ENCODE measurements around the gene TMEM132C. TPM values are rescaled to one million over a fixed set of nuclear protein-coding genes. Genes with fewer than 3 reads are reported as not detected.
"Not testable (repeated sequence)": the region's sequence is repeated elsewhere in the genome, so short reads cannot be mapped to it uniquely, and the experiment has no call there.

The TMEM132C gene
- total RNA-seq: 4.8 TPM

DNA sequence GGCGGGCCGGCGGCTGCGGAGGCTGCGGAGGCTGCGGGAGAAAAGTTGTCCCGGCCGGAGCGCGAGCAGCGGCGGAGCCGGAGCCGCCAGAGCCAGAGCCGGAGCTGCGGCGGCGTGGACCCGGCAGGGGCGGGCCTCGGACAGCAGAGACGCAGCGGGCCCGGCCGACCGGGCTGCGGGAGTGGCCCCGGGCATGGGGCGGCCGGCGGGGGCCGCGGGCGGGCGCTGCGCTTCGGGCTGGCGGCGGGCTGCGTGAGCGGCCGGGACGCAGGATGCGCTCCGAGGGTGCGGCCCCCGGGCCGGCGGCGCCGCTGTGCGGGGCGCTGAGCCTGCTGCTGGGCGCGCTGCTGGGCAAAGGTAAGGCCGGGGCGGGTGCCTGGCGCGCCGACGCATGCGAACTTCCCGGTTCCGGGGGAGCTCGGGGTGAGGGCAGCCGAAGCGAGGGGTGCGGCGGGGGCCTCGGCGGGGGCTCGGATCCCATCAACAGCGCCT is at the start of gene TMEM132C:
Gene TMEM132C (plus strand): TSS at position 40 of the 492 bp plus-strand sequence. CDS start 233 bp downstream, at position 273.
- no peak for DNase-seq

DNA sequence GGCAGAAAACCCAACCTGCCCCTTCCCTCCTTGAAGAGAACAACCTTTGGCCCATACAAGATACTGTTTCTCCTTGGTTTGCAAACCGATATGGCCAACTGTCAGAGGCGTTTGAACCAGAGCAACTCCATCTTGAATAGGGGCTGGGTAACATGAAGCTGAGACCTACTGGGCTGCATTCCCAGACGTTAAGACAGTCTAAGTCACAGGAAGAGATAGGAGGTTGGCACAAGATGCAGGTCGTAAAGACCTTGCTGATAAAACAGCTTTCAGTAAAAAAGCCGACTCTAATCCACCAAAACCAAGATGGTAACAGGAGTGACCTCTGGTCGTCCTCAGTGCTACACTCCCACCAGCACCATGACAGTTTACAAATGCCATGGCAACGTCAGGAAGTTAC is 42.7 kb upstream of the TMEM132C start:
- no peak for DNase-seq

DNA sequence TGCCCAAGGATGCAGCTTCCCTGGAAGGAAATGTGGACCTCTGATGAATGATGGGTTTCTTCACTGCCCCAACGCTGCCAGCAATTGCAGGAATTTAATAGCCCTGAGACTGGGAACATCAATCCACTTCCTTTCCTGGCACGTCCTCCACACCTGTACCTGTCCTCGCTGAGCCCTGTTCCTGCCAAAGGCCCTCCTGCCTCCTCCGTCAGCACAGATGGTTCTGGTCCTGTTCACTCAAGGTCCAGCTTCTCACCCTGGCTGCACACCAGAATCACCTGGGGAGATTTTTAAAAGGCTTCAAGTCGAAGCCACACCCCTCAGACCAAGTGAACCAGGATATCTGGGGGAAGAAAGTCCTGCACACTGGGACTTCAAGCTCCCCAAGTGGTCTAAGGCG is 38.4 kb upstream of the TMEM132C start:
- DNase-seq: no peak

DNA sequence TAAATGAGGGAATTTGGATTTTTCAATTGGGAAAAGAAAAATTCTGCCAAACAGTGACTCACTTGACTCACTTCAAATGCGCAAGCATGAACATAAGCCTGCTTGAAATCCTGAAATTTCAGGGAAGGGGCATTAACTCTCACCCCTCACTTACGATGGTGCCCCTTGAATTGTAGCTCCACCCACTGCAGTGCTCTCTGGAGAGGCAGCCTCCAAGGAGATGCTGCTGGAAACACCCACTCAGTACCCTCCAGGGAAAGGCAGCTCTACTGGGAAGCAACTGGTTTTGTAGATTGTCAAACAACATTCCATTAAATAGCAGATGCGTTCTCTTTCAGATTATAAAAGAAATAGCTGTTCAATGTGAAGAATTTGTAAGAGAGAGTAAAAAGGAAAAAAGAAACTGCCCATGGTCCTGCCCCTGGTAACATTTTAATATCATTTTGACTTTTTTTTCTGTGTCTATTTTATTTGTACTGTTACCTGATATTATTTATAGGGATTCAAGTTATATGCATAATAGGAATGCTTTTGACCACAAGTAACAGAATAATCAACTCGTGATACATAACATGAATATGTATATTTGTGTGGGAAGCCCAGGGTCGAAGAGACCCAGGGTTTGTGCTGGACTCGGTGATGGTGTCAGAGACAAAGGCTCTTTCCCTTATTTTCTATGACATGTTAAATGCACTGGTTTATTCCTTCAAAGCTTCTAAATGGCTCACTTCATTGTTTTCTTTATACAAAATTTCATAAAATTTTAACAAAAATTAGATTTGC is 31.1 kb upstream of the TMEM132C start:
- DNase-seq: no peak

DNA sequence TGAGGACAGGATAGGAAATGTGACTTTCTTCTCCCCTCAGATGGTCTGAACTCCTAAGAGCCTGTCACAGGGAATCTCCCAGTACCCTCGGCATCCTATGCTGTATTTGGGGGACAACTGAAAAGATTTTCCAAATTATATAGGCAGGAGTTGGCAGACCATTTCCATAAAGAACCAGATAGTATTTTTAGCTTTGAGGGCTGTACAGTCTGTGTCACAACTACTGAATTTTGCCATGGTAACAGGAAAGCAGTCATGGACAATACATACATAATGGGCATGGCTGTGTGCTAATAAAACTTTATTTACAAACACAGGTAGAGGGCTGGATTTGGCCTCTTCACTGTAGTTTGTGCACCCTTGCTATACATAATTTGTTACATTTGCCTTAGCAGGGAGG is 30.4 kb upstream of the TMEM132C start:
- DNase-seq: no peak

DNA sequence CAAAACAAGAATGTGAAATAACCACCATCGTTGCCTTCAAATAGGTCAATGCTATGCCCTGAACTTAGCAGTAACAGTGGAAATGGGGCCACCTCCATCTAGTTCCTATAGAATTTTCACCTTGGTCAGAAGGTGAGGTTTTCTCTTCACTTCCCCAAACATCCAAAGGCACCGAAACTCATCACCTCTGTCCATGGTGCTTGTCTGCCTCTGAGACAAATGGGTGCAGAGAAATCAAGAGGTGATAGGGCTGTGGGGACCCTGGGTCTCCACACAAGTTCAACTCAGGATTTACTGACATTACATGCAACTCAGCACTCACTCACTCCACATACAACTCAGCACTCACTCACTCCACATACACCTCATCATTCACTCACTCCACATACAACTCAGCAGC is 26.2 kb upstream of the TMEM132C start:
- no peak for DNase-seq

DNA sequence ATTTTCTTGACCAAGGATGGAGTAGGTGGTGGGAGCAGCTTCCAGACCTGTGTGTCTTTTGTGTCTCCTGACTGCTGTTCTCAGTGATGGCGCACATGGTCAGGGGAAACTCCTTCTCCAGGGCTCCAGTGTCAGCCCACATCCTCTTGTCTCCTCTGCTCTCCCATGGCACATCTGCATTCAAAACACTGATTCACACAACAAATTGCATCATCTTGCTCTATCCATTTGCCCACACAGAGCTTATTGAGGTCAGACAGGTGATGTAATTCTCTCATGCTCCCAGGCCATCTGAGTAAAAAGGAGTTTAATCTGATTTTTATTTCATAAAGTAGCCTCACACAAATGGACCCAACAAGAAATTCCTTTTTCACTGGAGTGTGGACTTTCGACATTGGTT is 21.8 kb upstream of the TMEM132C start:
- no peak for DNase-seq

DNA sequence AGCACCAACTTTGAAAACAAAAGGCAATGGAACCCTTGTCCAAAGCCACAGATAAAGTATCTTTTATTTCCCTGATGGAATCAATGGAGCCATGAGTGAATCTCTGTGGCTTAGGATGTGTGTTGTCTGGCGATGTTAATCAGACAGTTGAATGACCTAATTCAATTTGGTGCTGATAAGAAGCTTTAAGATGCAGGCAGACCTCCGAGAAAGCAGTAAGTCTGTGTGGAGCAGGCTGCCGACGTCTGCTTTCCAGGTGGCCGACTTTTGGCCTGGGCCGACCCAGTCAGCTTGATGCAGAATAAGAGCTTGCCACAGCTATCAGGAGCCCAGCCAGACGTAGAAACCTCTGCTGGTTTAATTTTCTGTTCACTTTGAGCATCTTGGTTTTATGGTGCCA is 21.1 kb upstream of the TMEM132C start:
- DNase-seq: no peak

DNA sequence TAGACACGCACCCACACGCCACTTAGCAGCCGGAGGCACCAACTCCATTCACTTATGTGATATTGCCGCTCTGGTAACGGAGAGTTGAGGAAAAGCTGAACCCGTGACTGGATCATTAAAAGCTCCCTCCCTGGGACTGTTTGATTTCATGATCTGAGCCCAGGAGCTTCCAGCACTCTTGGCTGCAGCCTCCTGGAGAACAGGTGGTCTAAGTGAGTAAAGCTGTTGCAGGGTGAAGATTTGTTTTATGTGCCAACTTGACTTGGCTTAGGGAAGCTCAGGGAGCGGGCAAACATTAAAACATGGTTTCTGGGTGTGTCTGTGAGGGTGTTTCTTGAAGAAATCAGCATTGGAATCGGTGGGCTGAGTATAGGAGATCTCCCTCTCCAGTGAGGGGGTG is 16.9 kb upstream of the TMEM132C start:
- no peak for DNase-seq

DNA sequence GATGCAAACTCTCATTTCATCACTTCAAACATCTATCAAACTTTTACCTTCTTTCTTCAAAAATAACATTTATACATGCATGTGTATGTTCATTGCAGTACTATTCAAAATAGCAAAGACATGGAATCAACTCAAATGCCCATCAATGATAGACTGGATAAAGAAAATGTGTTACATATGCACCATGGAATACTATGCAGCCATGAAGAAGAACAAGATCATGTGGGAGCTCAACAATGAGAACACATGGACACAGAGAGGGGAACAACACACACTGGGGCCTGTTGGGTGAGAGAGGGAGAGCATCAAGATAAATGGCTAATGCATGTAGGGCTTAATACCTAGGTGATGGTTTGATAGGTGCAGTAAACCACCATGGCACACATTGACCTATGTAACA is 13.1 kb upstream of the TMEM132C start:
- DNase-seq: not testable (repeated sequence)

DNA sequence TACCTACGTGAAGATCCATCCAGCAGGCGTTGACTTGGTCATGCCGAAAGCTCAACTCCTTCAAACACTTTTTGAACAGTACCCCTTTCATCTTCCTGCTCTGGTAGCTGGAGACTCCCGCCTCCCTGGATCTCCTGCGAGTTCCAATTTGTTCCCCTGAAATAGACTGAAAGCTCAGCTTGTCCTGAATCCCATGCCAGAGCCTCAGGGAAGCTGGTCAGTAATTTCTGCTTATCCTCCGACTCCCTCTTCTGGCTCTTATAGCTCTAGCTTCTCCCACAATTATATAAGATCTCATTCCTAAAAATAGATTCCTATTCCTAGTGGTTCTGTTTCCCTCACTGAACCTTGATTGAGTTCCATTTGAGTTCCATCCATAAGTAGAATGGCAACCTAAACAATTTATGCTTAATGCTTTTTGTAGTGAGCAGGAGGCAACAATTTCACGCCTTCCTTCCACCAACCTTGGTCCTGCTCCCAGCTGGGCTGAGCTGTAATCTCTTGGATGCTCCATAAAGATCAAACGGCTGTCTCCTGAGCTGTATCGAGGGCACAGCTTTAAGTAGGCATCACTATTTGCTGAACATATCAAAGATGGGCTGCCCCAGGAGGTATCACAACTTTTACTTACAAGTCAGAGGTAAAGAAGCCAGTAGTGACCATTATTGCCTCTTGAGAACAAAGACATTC is 8.0 kb upstream of the TMEM132C start:
- DNase-seq: peak; percentile 26

DNA sequence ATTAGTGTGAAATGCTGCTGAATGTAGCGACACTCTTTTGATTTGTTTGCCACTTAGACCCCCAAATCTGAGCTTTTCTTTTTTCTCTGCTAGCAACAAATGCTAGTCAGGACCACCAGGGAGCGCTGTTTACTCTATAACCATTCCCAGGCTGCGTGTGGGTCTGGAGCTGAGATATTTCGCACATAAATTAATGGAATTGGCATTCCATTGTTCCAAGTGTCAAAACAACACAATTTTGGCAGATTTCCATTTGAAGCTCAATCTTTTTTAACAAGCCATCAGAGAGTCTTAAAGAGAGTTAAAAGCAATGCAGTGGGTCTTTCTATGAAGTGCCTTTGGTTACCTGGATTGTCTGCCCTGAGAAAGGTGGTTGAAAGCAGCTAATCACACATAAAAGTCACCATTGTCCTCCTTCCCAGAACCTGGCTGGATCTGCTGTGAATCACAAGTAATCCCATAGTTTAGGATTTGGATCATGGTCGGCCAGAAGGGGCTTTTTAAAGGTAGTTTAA is 7.4 kb upstream of the TMEM132C start:
- DNase-seq: peak; percentile 8

DNA sequence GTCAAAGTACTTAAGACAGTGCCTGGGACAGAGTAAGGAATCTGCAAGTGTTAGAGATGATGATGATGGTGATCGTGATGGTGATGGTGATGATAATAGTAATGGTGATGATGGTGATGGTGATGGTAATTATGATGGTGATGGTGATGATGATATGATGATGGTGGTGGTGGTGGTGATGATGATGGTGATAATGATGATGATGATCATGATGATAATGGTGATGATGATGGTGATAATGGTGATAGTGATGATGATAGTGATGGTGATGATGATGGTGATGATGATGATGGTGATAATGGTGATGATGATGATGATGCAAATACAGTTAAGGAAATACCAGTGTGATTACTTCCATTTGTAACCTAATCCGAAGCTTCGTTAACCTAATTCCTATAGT is 5.2 kb upstream of the TMEM132C start:
- no peak for DNase-seq

DNA sequence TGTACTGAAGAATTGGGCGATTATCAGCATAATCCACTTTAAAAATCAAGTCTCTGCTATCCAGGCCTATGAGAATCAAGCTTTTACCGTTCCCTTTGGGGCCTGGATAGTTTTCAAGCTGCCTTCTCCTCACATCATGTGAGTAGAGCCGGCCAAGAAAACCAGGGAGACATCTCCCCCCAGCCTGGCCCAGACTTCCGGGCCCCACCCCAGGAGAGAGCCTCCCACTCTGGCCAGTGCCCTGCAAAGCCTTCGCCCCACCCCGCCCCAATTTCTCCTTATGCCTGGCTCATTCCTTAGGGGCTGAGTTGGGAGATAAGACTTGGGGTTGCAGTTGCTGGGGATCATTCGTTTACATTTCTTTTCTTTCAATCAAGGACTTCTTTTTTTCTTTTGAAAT is 1.4 kb upstream of the TMEM132C start:
- no peak for DNase-seq

DNA sequence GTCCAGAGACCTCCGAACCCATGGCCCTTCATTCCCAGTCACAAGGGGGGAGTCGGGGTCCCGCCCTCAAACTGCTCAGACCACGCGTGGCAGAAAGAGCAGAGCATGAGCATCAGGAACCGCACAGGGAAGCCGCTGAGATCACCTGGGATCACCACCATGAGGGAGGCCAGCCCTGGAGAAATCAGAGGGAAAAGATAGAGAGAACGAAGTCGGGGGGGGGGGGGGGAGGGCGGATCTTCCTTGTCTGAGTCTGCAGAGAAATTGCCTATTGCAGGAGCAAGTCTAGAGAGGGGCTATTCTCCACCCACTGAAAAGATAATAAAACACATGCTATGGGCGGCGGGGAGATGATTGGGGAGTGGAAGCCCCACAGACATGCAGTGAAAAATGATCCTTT is 884 bp upstream of the TMEM132C start:
- no peak for DNase-seq

DNA sequence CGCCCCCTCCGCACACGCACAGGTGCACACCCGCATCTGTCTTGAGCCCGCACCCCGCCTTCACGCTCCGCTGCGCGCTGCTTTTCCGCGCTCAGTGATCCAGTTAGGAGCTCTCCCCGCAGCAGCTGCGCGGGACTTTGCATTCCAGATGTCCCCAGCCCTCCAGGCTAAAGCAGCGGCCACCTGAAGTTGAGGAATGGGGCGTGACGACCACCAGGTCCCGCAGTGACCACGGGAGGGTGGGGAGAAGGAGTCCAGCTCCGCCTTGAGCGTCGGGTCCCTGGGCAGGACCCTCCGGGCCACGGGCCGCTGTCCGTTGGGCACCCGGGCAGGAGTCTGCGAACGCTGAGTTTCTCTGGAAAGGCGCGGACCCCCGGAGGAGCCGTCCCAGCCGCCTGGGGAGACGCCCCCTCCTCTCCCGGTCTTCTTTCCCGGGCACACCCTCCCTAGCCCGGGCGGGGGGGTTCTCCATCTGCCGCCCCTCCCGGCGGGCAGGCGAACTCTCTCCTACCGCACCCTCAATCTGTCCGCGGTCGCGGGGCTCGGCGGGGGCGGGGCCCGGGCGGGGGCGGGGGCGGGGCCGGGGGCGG is 334 bp upstream of the TMEM132C start:
- DNase-seq: no peak

DNA sequence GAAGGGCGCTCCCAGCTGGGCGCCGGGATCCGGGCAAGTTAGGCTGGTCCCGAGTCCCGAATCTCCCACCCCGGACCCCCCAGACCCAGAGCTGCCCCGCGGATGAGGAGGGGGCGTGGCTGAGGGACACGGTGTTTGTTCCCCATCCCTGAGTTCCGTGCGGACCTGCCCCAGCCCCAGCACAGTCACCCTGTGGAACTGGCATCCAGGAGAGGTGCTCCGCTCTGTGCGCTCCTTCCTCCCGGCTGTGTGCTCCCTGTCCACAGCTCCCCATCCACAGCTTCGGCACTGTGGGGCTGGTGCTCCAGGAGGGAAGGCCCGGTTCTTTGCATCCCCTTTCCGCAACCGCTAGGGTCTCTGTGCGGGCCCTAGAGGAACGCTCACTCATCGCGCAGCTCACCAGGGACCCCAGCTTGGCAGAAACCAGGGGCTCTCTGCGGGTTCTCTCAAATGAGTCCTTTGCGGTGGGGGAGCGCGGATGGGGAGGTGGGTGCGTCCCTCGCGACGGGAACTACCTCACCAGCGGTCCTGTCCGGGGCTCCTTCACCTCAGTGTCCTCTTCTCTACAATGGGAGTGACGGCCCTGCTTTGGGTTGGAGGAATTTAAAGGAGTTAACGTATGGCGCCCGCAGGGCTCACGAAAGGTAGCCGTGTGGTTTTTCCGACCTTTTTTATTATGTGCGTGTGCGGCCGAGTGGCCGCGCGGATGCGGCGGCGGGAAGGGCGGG is 845 bp downstream of the TMEM132C start:
- no peak for DNase-seq

DNA sequence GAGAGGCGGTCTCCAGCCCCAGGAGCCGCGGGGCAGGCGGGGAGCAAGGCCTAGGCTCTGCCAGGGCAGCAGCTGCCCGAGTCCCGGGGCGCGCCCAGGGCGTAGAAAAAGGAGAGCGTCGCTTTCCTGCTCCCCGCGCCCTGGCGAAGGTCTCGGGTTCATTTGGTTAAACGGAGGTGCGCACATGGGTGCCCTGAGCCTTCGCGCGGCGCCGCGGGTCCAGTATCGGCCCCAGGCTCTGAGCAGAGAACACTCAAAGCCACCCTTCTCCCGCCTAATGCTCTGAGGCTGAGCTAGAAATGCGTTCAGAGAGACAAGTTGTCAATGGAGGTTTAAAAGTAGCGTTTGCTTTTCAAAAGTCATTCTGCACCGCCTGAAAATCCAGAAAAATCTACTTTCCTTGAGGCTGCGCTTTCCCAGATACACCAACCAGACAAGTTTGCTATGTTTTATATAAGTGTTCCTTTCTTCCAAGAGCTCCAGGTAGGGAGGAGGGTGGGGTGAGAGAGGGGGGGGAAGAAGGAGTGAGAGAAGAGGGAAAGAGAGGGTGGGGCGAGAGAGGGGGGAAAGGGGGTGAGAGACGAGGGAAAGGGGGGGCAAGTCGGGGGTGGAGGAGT is 1.5 kb downstream of the TMEM132C start:
- no peak for DNase-seq

DNA sequence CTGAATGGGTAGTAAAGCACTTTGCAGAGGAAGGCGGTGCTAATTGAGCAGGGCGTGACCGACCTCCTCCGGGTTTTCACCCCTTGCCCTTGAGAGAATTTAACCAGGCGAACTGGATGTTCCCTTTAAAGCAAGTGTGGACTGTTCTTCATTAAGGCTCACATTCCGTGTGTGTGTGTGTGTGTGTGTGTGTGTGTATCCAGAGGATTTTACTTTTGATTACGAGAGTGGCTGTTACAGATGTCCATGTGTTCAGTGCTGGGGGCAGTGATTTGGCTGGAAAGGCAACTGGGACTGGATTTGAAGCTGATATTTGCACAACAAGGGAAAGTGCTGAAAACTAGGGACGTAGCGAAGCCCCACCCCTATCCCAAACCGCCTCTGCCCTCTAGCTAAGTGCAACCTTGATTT is 2.2 kb downstream of the TMEM132C start:
- DNase-seq: no peak

DNA sequence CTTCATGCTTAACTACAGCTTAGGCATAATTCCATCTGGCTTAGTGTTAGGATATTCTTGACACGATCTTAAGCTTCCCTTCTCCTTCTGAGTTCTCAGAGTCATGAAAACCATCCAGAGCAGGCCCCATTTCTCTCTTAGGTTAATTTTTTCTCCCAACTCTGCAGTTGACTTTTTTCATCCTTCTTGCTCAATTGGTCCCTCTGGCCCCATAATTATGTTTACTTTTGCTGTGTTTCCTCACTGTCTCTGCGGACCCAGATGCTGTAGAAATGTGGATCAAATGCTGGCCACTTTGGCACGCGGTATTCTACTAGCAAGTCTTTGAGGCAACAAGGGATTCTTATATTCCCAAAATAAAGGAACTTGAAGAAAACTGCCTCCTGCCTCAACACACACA is 9.5 kb downstream of the TMEM132C start:
- DNase-seq: no peak

DNA sequence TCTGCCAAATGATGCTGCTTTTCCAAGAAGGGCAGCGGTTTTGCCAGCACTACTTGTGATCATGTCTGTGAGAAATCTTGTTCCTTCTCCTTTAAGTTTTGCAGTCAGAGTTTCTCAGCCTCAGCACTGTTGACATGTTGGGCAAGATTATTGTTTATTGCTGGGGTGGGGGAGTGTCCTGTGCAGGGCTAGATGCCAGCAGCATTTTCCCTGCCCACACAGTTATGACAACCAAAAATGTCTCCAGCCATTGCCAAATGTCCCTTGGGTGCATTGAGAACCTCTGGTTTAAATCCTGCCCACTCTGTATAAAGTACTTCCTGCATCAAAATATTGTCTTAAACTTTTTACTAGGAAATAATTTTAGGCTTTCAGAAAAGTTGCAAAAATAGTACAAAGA is 20.0 kb downstream of the TMEM132C start:
- DNase-seq: no peak

DNA sequence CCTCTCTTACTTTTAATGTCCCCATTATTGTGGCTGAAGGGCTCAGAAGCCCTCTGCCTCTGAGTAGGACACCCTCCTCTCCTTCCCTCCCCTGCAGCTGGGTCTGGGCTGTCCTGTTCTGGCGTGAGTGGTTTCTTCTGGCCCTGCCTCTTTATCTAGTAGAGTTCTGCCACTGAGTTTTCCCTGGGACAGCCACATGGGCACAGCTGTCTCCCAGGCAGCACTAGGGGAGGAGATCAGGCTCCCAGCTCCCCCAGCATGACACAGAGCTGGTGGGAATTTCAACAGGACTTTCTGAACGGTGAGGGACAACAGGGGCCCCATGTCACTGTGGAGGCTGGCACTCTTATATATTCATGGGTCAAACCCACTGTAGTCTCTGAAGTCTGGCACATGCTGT is 21.4 kb downstream of the TMEM132C start:
- DNase-seq: no peak

All from occipital lobe (tissue), 2 donors.